ENCODE data around the gene CNNM2. TPM values are rescaled to one million over a fixed set of nuclear protein-coding genes. Genes with fewer than 3 reads are reported as not detected.
"Not testable (repeated sequence)": the region's sequence is repeated elsewhere in the genome, so short reads cannot be mapped to it uniquely, and the experiment has no call there.

Gene CNNM2
- total RNA-seq, 2 donors from 2014 or later: 5.5 to 12.0 TPM

GRCh38 chr10:103120546-103120945, 202.5 kb downstream of the CNNM2 start:
- Mint-ChIP-seq H3K9me3 (no peaks in the 10 kb centered on the region), H3K36me3 (peaks cover 0 to 5% of the 10 kb centered on the region in 2 donors), H3K27ac (no peak overlapping the region)
- DNase-seq (ENCODE audit: low spot score in 2 of 2) (no peak), ATAC-seq (no peak)

- DNase-seq (ENCODE audit: low spot score in 2 of 2) (no peak), ATAC-seq (no peak)
- Mint-ChIP-seq H3K36me3 (peaks cover 0 to 5% of the 10 kb centered on the region in 2 donors), H3K9me3 (no peaks in the 10 kb centered on the region), H3K27ac (no peak overlapping the region)
These were observed 203.1 kb downstream of the CNNM2 start for GRCh38 chr10:103120977-103121735.

GRCh38 chr10:103123282-103124024, 205.4 kb downstream of the CNNM2 start:
- ATAC-seq: no peak
- no peak for DNase-seq (ENCODE audit: low spot score in 2 of 2)
- H3K9me3 Mint-ChIP-seq: no peaks in the 10 kb centered on the region
- H3K36me3 Mint-ChIP-seq: peaks cover 0 to 5% of the 10 kb centered on the region in 2 donors
- H3K27ac Mint-ChIP-seq: no peak overlapping the region

- Mint-ChIP-seq H3K9me3 (no peaks in the 10 kb centered on the region), H3K27ac (no peak overlapping the region), H3K36me3 (peaks cover 0 to 5% of the 10 kb centered on the region in 2 donors)
- DNase-seq (ENCODE audit: low spot score in 2 of 2) (peak in 1 of 2 donors; percentile 27), ATAC-seq (peak; percentile 52 to 58)
These were observed 206.5 kb downstream of the CNNM2 start for GRCh38 chr10:103124420-103125096.

GRCh38 chr10:103125323-103126267, 207.5 kb downstream of the CNNM2 start:
- no peaks in the 10 kb centered on the region for H3K9me3 Mint-ChIP-seq
- peak overlapping the region in 1 of 2 donors; percentile 12 for H3K27ac Mint-ChIP-seq
- H3K36me3 Mint-ChIP-seq: peaks cover 0 to 5% of the 10 kb centered on the region in 2 donors
- peak in 1 of 2 donors; percentile 53 for ATAC-seq
- DNase-seq (ENCODE audit: low spot score in 2 of 2): no peak

GRCh38 chr10:103127241-103127640, 209.1 kb downstream of the CNNM2 start:
- ATAC-seq (no peak), DNase-seq (ENCODE audit: low spot score in 2 of 2) (no peak)
- peaks cover 5 to 9% of the 10 kb centered on the region in 2 donors for H3K36me3 Mint-ChIP-seq
- H3K27ac Mint-ChIP-seq: no peak overlapping the region
- no peaks in the 10 kb centered on the region for H3K9me3 Mint-ChIP-seq

- peaks cover 15 to 26% of the 10 kb centered on the region in 2 donors for H3K36me3 Mint-ChIP-seq
- not testable (repeated sequence) for DNase-seq (ENCODE audit: low spot score in 2 of 2); H3K27ac Mint-ChIP-seq; ATAC-seq
- peaks cover 0 to 16% of the 10 kb centered on the region in 2 donors for H3K9me3 Mint-ChIP-seq
These were observed 212.1 kb downstream of the CNNM2 start for GRCh38 chr10:103130180-103130579.

- peaks cover 0 to 18% of the 10 kb centered on the region in 2 donors for H3K9me3 Mint-ChIP-seq
- no peak for DNase-seq (ENCODE audit: low spot score in 2 of 2)
- H3K27ac Mint-ChIP-seq: no peak overlapping the region
- H3K36me3 Mint-ChIP-seq: peaks cover 15 to 32% of the 10 kb centered on the region in 2 donors
- ATAC-seq: no peak
These were observed 212.8 kb downstream of the CNNM2 start for GRCh38 chr10:103130910-103131309.

- ATAC-seq: peak; percentile 53 to 77
- DNase-seq (ENCODE audit: low spot score in 2 of 2): peak in 1 of 2 donors; percentile 67
- H3K27ac Mint-ChIP-seq: peak overlapping the region; percentile 63 to 77
- H3K36me3 Mint-ChIP-seq: peaks cover 15 to 37% of the 10 kb centered on the region in 2 donors
- H3K9me3 Mint-ChIP-seq: peaks cover 0 to 21% of the 10 kb centered on the region in 2 donors
These were observed 217.1 kb downstream of the CNNM2 start for GRCh38 chr10:103135168-103135567.

GRCh38 chr10:103139803-103140202, 221.7 kb downstream of the CNNM2 start:
- H3K27ac Mint-ChIP-seq: no peak overlapping the region
- peak in 1 of 2 donors; percentile 17 for ATAC-seq
- H3K36me3 Mint-ChIP-seq: peaks cover 0 to 16% of the 10 kb centered on the region in 2 donors
- DNase-seq (ENCODE audit: low spot score in 2 of 2): no peak
- H3K9me3 Mint-ChIP-seq: peaks cover 0 to 9% of the 10 kb centered on the region in 2 donors

Other genes with a start within 250 kb of the CNNM2 start
- gene ARL3, start 203.9 kb upstream of the CNNM2 start, total RNA-seq: 1 to 10 TPM; 5.7 to 6.8 TPM
- gene SFXN2, start 203.7 kb upstream of the CNNM2 start, total RNA-seq: 10 to 100 TPM in 1 of 2 donors, 1 to 10 TPM in 1; 8.3 to 16.5 TPM
- gene WBP1L, start 174.3 kb upstream of the CNNM2 start, total RNA-seq: 10 to 100 TPM; 15.7 to 16.7 TPM
- not detected for gene CYP17A1, start 80.9 kb upstream of the CNNM2 start, total RNA-seq
- gene BORCS7, start 64.0 kb upstream of the CNNM2 start, total RNA-seq: 1 to 10 TPM; 8.8 to 9.7 TPM
- gene AS3MT, start 48.8 kb upstream of the CNNM2 start, total RNA-seq: not detected

Measured in activated naive CD4-positive, alpha-beta T cell treated with anti-CD3 and anti-CD28 coated beads, Interleukin-2, amount 50 U/mL, for 72 hours (primary cell).